NCI-H2029 treated with DMSO at 0.1 percent for 48 hours (cell line): ENCODE results near the gene KIF13A.
"Not testable (repeated sequence)": the region's sequence is repeated elsewhere in the genome, so short reads cannot be mapped to it uniquely, and the experiment has no call there.

Source experiments
- DNase-seq: peaks from one replicate; lab custom pipeline; 2025; lab: John Stamatoyannopoulos, UW

Gene KIF13A

GRCh38 chr6:17900011-17900410 lies 87.4 kb downstream of the KIF13A start:
- DNase-seq = no peak

GRCh38 chr6:17899491-17899890 lies 87.9 kb downstream of the KIF13A start:
- DNase-seq = no peak

- DNase-seq = no peak
These were observed 89.8 kb downstream of the KIF13A start for GRCh38 chr6:17897681-17898080.

- DNase-seq = no peak
These were observed 92.5 kb downstream of the KIF13A start for GRCh38 chr6:17894905-17895304.

- no peak for DNase-seq
These were observed 93.2 kb downstream of the KIF13A start for GRCh38 chr6:17894191-17894590.

GRCh38 chr6:17892097-17892686 lies 95.2 kb downstream of the KIF13A start:
- DNase-seq = no peak

GRCh38 chr6:17890309-17890708 lies 97.1 kb downstream of the KIF13A start:
- no peak for DNase-seq

- DNase-seq = not testable (repeated sequence)
These were observed 97.7 kb downstream of the KIF13A start for GRCh38 chr6:17889777-17890176.

GRCh38 chr6:17886891-17887290 lies 100.5 kb downstream of the KIF13A start:
- no peak for DNase-seq

GRCh38 chr6:17885889-17886576 lies 101.4 kb downstream of the KIF13A start:
- DNase-seq = no peak

- no peak for DNase-seq
These were observed 102.6 kb downstream of the KIF13A start for GRCh38 chr6:17884498-17885478.

- DNase-seq = no peak
These were observed 103.6 kb downstream of the KIF13A start for GRCh38 chr6:17883665-17884497.

GRCh38 chr6:17881085-17881858 lies 106.2 kb downstream of the KIF13A start:
- no peak for DNase-seq

- DNase-seq = no peak
These were observed 108.3 kb downstream of the KIF13A start for GRCh38 chr6:17879184-17879583.

- no peak for DNase-seq
These were observed 108.7 kb downstream of the KIF13A start for GRCh38 chr6:17878734-17879133.

- no peak for DNase-seq
These were observed 109.5 kb downstream of the KIF13A start for GRCh38 chr6:17877895-17878440.

- no peak for DNase-seq
These were observed 110.1 kb downstream of the KIF13A start for GRCh38 chr6:17877196-17877894.

GRCh38 chr6:17874753-17875152 lies 112.7 kb downstream of the KIF13A start:
- no peak for DNase-seq

GRCh38 chr6:17872908-17873307 lies 114.5 kb downstream of the KIF13A start:
- DNase-seq = no peak

GRCh38 chr6:17871836-17872235 lies 115.6 kb downstream of the KIF13A start:
- no peak for DNase-seq
